ENCODE measurements around the gene THAP4.

The THAP4 gene

DNA sequence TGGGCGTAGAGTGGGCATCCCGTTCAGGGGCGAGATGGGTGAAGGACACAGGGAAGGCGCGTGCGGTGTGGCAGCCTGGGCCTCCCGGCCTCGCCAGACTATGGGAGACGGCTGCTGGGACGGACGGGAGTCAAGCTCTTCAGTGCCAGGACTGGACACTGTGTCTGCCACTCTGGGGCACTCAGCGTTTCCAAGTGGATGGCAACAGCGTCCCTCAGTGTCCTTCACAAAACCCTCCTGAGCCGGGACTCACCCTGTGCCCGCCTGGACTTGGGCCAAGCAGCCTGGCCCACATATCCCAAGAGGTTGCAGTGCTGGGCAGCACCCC, 94.7 kb downstream of the THAP4 start:
- no peak for DNase-seq

DNA sequence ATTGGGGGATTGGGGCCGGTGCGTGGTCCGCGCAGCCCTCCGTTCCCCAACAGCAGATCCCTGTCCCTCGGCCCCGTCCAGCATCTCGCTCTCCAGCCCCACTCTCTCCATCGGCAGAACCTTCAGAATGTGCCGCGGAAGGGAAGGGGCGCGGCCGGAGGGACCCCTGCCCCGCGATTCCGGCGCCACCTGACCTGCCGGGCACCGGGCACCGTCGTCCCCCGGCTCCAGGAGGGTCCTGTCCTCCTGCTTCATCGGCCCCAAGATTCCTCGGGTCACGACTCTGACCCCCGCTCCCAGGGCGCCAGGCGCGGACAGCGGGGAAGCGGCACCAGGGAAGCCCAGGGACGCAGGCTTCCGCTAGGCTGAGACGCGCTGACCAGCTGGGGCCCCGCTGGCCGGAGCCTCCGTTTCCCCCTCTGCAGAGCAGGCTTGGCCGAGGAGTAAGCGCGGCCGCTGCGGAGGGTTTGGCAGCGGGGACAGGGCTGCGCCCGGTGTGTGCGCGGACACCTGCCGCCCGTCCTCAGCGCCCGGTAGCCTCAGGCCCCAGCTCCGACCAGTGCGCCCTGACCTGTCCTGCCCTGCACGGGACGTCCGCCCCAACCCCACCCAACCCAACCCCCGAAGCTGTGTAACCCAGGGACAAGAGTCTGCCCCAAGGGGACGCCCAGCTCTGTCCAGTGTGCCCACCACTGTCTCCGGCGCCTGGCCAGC, 95.2 kb downstream of the THAP4 start:
- DNase-seq: no peak

DNA sequence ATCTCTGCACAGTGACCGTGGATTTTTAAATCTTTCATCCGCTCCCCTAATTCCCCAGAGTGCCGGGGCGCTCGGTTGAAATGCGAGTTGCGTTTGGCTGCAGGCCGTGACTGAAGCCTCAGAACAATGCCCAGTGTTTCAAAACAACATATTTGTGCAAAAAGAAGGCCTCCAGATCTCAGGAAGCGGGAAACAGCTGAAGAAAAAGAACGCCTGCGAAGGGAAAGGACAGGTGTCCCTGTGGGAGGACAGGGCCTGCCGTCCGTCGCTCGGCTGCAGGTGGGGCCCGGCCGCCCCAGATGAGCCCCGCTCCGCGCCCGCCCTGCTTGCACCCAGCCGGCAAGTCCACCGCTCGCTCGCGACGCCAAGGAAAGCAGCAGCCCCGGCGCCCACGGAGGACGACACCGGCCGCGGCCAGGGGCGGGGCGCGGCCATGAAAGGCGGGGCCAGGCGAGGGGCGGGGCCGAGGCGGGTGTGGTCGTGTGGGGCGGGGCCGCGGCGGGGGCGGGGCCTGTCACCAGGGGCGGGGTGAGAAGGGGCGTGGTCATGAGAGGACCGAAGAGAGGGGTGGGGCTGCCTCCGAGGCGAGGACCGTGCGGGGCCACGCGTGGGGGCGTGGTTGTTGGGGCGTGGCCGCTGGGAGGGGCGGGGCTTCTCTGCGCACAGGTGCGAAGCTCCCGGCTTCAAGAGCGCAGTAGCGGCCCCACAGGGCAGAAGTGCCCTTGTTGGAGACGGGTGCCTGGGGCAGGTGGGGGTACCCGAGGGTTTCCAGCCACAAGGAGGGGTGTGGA, 96.0 kb downstream of the THAP4 start:
- DNase-seq: no peak

DNA sequence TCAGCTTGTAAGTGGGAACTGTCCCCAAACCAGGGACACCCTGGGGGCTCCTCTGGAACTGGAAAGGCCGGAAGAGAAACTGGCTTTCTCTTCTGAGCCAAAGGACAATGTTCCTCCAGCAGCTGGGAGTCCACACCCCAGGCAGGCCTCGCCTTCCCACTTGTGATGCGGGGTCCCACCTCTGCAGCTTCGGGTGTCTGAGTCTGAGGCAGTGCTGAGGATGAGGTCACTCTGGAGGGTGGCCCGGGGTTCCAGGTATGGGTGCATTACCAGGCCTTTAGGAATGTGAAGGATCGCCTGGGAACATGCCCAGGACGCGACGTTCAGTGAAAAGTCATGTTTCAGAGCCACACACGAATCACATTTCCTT, 96.6 kb downstream of the THAP4 start:
- DNase-seq: no peak

DNA sequence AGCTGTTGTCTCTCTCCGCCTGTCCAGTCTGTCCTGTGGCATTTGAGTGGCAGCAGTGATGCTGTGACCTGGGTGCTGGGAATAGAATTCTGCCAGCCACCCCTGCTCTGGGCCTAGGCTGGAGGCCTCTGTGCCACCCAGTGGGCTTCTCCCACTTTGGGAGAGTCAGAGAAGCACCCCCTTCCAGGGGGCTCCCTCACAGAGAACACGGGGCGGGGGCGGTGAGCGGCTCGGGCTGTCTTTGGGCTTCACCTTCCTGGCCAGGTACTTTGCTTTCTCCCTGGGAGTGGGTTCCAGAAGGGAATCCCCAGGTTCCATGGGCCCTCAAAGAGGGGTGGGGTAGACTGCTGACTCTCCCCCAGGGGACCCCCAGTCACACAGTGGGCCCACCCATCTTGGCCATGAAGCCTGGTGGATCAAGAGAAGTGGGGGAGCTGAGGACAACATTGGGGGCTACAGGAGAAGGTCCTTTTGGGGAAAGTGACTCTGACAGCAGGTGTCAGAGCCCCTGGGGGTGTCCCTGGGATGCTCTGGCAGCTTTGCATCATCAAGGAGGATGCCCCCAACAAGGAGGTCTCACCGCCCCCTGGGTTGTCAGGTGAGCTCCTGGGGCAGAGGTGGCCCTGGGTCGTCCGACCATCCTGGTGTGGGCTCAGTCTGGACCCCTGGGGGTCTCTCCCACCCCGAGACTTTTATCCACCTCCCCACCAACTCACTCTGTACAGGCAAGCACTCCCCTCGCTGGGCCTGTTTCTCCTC, 97.2 kb downstream of the THAP4 start:
- no peak for DNase-seq

DNA sequence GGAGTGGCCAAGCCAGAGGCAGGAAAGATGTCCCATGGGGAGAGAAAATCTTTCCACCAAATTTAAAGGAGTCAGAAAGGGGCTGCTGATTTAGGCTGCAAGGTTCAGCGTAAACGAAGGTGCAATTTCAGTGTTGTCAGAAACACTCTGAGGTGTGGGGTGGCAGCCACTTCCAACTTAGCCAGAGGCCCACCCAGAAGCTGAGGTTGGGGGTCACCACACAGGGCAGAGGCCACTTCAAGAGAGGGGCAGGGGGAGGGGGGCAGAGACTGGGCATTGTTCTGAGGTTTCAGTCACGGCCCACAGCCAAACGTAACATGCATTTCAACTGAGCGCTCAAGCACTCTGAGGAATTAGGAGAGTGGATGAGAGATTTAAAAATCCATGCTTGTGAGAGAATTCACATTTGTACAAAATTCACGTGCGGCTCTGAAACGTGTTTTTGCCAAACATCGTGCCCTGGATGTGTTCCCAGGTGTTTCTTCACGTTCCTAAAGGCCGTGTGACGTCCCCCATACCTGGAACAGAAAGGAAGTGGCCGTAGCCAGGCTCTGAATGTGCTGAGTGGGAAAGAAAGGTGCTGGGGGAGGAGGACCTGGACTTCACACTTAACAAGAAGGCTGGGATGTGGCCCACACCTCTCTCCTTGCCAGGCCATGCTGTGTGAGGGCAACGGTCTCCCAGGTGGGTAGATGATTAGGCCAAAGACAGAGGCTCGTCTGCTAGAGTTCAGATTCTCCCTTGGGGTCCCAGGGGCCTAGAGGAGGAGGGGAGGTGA, 97.9 kb downstream of the THAP4 start:
- DNase-seq: no peak

DNA sequence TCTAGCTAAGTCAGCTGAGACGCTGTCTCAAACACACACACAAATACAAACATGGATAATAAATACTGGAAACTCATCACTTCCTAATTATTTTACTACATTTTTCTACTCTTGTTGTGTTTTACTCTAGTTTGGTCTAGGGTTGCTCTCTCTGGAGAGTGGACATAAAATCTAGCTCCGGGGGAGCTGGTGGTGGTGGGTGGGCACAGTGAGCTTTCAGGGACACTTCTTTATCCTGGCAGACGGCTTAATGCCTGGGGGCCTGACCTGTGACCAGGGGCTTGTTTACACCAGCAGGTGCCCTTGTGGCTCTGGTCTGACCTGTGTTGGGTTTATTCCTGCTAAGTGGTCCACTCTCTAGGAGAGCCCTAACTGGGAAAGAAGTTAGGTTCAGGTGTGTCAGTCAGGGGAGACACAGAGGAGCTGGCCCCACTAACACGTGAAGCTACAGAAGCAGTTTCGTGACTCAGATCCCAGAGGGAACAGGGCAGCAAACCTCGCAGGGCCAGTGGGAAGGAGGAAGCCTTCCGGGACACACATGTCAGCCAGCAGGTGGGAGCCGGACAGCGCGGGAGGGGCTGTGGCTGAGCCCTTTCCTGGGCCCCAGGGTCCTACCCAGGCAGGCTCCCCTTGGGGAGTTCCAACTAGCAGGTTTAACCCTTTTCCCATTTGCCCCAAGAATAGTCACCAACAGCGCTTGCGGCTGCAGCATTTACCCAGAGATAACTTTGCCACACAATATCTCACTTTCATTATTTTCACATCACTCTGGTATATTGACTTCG, 100.9 kb downstream of the THAP4 start:
- no peak for DNase-seq

DNA sequence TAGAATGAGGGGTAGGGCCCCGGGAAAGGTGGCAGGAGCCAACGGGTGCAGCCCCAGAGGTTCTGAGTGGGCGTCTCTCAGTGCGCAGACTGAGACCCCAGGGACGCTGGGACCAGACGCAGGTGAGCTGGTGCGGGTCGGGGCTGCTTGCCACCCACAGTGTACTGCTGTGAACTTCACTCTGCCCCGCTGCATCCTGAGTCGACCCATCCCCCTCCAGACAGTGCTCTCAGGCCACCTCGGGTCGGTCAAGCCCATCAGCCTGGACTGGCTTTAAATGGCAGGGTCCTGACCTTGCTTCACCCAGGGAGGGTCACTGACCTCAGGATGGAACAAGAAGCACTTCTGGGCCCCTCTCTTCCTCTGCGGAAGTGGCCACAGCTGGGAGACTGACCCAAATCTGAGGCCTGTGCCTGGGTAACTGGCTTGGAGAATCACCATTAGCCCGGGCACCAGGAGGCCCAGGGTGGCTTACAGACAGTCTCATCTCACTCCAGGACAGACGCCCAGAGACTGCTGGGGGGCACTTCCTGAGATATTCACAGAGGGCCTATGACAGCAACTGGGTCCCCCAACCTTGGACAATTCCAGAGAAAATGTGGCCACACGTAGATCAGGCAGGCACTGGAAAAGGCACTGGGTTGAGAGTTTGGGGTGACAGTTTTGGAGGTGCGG, 102.1 kb downstream of the THAP4 start:
- DNase-seq: no peak

Data from NCI-H1105 treated with DMSO at 0.1 percent for 48 hours (cell line).